ENCODE results near the gene KDM2B. TPM values are rescaled to one million over a fixed set of nuclear protein-coding genes. Genes with fewer than 3 reads are reported as not detected.

Gene KDM2B
- total RNA-seq, 1 donor from 2014 or later = 21.3 TPM

DNA sequence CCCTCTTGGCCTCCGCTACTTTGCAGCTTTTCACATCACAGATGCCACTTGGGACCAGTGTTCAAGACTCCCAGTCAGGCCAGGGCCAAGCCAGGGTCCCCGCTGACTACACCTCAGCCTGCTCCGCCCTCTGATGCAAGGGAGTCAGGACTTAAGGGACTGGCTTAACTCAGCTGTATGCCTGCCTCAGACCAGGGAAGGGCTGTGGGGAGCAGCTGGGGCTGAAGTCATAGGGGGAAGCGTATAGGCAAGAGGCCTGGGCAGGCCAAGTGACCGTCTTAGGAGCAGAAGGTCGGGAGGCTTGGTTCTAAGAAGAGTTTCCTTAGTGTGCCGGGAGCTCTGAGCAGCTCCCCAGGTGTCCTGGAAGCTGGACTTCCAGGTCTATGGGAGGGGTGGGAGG, 21.9 kb downstream of the KDM2B start:
- Mint-ChIP-seq H3K9me3 (ENCODE audit: low read depth) (no peaks in the 10 kb centered on the region), H3K36me3 (ENCODE audit: low read depth) (no peaks in the 10 kb centered on the region), H3K27me3 (ENCODE audit: low read depth) (no peaks in the 10 kb centered on the region), H3K4me1 (ENCODE audit: low read depth) (no peaks in the 10 kb centered on the region), H3K4me3 (ENCODE audit: unreplicated experiment) (no peak overlapping the region), H3K27ac (ENCODE audit: unreplicated experiment) (no peak overlapping the region)
- no peak for DNase-seq (ENCODE audit: low spot score)
- TF ChIP-seq, protein P1, sequence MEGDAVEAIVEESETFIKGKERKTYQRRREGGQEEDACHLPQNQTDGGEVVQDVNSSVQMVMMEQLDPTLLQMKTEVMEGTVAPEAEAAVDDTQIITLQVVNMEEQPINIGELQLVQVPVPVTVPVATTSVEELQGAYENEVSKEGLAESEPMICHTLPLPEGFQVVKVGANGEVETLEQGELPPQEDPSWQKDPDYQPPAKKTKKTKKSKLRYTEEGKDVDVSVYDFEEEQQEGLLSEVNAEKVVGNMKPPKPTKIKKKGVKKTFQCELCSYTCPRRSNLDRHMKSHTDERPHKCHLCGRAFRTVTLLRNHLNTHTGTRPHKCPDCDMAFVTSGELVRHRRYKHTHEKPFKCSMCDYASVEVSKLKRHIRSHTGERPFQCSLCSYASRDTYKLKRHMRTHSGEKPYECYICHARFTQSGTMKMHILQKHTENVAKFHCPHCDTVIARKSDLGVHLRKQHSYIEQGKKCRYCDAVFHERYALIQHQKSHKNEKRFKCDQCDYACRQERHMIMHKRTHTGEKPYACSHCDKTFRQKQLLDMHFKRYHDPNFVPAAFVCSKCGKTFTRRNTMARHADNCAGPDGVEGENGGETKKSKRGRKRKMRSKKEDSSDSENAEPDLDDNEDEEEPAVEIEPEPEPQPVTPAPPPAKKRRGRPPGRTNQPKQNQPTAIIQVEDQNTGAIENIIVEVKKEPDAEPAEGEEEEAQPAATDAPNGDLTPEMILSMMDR (IDR thresholded peaks at IDR 0.05) = no peak

DNA sequence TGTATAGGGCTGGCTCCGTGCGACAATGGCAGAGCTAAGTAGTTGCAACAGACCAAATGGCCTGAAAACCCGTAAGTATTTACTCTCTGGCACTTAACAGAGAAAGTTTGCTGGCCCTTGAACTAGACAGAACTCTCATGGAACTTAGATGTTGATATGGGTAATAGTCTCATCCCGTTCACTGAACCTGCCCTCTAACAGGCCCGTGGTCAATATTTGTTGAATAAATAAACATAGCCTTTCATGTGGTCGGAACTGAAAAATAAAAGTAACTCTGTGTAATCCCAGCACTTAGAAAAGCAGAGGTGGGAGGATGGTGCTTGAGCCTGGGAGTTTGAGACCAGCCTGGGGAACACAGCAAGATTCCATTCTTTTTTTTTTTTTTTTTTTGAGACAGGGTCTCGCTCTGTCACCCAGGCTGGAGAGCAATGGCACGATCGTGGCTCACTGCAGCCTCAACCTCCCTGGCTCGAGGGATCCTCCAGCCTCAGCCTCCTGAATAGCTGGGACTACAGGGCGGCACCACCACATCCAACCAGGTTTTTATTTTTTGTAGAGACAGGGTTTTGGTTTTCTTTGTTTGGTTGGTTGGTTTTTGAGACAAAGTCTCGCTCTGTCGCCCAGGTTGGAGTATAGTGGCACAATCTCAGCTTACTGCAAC, 29.7 kb downstream of the KDM2B start:
- TF ChIP-seq, protein P1 (IDR thresholded peaks at IDR 0.05) = no peak
- Mint-ChIP-seq H3K27me3 (ENCODE audit: low read depth) (no peaks in the 10 kb centered on the region), H3K36me3 (ENCODE audit: low read depth) (peaks cover 1% of the 10 kb centered on the region), H3K4me3 (ENCODE audit: unreplicated experiment) (no peak overlapping the region), H3K4me1 (ENCODE audit: low read depth) (no peaks in the 10 kb centered on the region), H3K9me3 (ENCODE audit: low read depth) (no peaks in the 10 kb centered on the region), H3K27ac (ENCODE audit: unreplicated experiment) (no peak overlapping the region)
- DNase-seq (ENCODE audit: low spot score) = no peak

DNA sequence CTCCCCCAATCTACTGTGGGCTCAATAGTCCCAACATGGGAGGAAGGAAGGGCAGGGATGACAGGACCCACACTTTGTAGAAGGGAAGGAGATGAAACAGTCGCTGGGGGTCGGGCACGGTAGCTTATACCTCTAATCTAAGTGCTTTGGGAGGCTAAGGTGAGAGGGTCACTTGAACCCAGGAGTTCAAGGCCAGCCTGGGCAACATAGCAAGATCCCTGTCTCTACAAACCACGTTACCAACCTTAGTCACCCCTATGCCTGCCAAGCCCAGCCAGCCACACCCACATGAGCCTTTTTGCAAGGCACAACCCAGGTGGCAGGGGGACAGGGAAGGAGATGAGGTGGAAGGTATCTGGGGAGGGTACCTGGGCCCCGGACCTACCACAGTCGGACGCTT, 31.7 kb downstream of the KDM2B start:
- TF ChIP-seq, protein P1 (IDR thresholded peaks at IDR 0.05) = no peak
- no peak overlapping the region for H3K27ac Mint-ChIP-seq (ENCODE audit: unreplicated experiment)
- no peak overlapping the region for H3K4me3 Mint-ChIP-seq (ENCODE audit: unreplicated experiment)
- DNase-seq (ENCODE audit: low spot score) = no peak
- no peaks in the 10 kb centered on the region for H3K4me1 Mint-ChIP-seq (ENCODE audit: low read depth)
- no peaks in the 10 kb centered on the region for H3K9me3 Mint-ChIP-seq (ENCODE audit: low read depth)
- no peaks in the 10 kb centered on the region for H3K27me3 Mint-ChIP-seq (ENCODE audit: low read depth)
- H3K36me3 Mint-ChIP-seq (ENCODE audit: low read depth) = peaks cover 1% of the 10 kb centered on the region

DNA sequence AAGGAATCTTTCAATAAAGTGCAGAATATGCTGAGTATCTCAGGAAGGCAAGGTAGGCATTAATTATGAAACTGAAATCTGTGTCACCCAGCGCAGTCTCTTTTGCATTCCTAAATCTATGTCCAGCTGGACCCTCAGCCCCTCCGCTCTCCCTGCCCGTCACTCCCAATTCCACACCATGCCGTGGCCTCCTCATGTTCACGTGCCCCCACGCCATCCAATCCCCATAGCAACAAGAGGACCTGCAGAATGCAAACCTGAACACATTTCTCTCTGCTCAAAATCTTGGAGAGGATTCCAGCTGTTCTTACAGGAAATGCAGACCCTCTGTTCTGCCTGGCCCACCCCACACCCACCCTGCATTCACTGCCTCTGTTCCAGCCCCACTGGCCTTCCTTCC, 35.3 kb downstream of the KDM2B start:
- Mint-ChIP-seq H3K27ac (ENCODE audit: unreplicated experiment) (no peak overlapping the region), H3K4me1 (ENCODE audit: low read depth) (no peaks in the 10 kb centered on the region), H3K27me3 (ENCODE audit: low read depth) (no peaks in the 10 kb centered on the region), H3K4me3 (ENCODE audit: unreplicated experiment) (no peak overlapping the region), H3K9me3 (ENCODE audit: low read depth) (no peaks in the 10 kb centered on the region), H3K36me3 (ENCODE audit: low read depth) (peaks cover 1% of the 10 kb centered on the region)
- no peak for DNase-seq (ENCODE audit: low spot score)
- TF ChIP-seq, protein P1 (IDR thresholded peaks at IDR 0.05) = no peak

DNA sequence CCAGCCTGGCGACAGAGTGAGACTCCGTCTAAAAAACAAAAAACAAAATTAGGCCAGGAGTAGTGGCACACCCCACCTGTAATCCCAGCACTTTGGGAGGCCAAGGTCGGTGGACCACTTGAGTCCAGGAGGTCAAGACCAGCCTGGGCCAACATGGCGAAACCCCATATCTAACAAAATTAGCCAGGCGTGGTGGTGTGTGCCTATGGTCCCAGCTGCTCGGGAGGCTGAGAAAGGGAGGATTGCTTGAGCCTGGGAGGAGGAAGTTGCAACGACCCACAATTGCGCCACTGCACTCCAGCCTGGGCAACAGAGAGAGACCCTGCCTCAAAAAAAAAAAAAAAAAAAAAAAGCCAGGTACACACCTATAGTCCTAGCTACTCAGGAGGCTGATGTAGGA, 37.0 kb downstream of the KDM2B start:
- no peak for DNase-seq (ENCODE audit: low spot score)
- no peaks in the 10 kb centered on the region for H3K9me3 Mint-ChIP-seq (ENCODE audit: low read depth)
- no peaks in the 10 kb centered on the region for H3K4me1 Mint-ChIP-seq (ENCODE audit: low read depth)
- peaks cover 3% of the 10 kb centered on the region for H3K36me3 Mint-ChIP-seq (ENCODE audit: low read depth)
- H3K4me3 Mint-ChIP-seq (ENCODE audit: unreplicated experiment) = no peak overlapping the region
- TF ChIP-seq, protein P1 (IDR thresholded peaks at IDR 0.05) = no peak
- H3K27ac Mint-ChIP-seq (ENCODE audit: unreplicated experiment) = no peak overlapping the region
- no peaks in the 10 kb centered on the region for H3K27me3 Mint-ChIP-seq (ENCODE audit: low read depth)

Measured in chondrocyte (in vitro differentiated cells).